GM10248 (cell line): ENCODE data around the gene SLC6A13.

ENCODE experiments used
- CTCF ChIA-PET: fragments of 300-600 bp; sonication (Branson Sonifier 250); formaldehyde crosslinking; extraction: SDS; loops from one replicate; lab custom pipeline; 2021; ENCODE audit warnings: antibody characterized with exemption; lab: Yijun Ruan, JAX
- POLR2A ChIA-PET: fragments of 350-650 bp; sonication (Branson Sonifier 250); formaldehyde crosslinking; extraction: SDS; loops from one replicate; lab custom pipeline; 2020; ENCODE audit warnings: antibody characterized with exemption; lab: Yijun Ruan, JAX
- DNase-seq: peaks from one replicate; pipeline ENCODE4 v3.0.0; 2012; ENCODE audit errors: extremely low spot score
- TF ChIP-seq, protein P1 (sequence below): IDR thresholded peaks from 2 replicates; pipeline ENCODE4 v1.5.1; 2012; ENCODE audit warnings: mild to moderate bottlenecking, low read depth; ENCODE audit errors: extremely low read depth, missing control alignments, control extremely low read depth

The SLC6A13 gene

GRCh38 chr12:293199-293598, 30.6 kb upstream of the SLC6A13 start:
- POLR2A ChIA-PET = no interaction called here
- TF ChIP-seq, protein P1, sequence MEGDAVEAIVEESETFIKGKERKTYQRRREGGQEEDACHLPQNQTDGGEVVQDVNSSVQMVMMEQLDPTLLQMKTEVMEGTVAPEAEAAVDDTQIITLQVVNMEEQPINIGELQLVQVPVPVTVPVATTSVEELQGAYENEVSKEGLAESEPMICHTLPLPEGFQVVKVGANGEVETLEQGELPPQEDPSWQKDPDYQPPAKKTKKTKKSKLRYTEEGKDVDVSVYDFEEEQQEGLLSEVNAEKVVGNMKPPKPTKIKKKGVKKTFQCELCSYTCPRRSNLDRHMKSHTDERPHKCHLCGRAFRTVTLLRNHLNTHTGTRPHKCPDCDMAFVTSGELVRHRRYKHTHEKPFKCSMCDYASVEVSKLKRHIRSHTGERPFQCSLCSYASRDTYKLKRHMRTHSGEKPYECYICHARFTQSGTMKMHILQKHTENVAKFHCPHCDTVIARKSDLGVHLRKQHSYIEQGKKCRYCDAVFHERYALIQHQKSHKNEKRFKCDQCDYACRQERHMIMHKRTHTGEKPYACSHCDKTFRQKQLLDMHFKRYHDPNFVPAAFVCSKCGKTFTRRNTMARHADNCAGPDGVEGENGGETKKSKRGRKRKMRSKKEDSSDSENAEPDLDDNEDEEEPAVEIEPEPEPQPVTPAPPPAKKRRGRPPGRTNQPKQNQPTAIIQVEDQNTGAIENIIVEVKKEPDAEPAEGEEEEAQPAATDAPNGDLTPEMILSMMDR = no peak
- DNase-seq = no peak
- CTCF ChIA-PET = interaction anchor here (1.9 kb wide), 1 partner anchor 23 kb away, joined by 5 read pairs; no protein-coding TSS in a partner anchor

- ChIA-PET POLR2A (no interaction called here), CTCF (interaction anchor here (1.2 to 1.7 kb wide), 2 partner anchors 20 to 67 kb away, joined by 3 read pairs; no protein-coding TSS in a partner anchor)
- no peak for DNase-seq
- TF ChIP-seq, protein P1 = no peak
Observed at GRCh38 chr12:292186-292585, 29.6 kb upstream of the SLC6A13 start.

GRCh38 chr12:291153-291723, 28.6 kb upstream of the SLC6A13 start:
- CTCF ChIA-PET = interaction anchor here (0.6 to 1.7 kb wide), 2 partner anchors 10 to 19 kb away, joined by 3 read pairs; no protein-coding TSS in a partner anchor
- POLR2A ChIA-PET = no interaction called here
- no peak for DNase-seq
- TF ChIP-seq, protein P1 = no peak

- TF ChIP-seq, protein P1 = no peak
- DNase-seq = no peak
- CTCF ChIA-PET = interaction anchor here (1.1 kb wide), 1 partner anchor 13 kb away, joined by 3 read pairs; no protein-coding TSS in a partner anchor
- POLR2A ChIA-PET = no interaction called here
Observed at GRCh38 chr12:288687-289086, 26.1 kb upstream of the SLC6A13 start.

- DNase-seq = no peak
- POLR2A ChIA-PET = no interaction called here
- CTCF ChIA-PET = interaction anchor here (1.1 to 2.1 kb wide), 4 partner anchors 10 to 30 kb away, joined by 3 to 5 read pairs (median 4); no protein-coding TSS in a partner anchor
- TF ChIP-seq, protein P1 = no peak
Observed at GRCh38 chr12:286531-287300, 24.1 kb upstream of the SLC6A13 start.

DNA sequence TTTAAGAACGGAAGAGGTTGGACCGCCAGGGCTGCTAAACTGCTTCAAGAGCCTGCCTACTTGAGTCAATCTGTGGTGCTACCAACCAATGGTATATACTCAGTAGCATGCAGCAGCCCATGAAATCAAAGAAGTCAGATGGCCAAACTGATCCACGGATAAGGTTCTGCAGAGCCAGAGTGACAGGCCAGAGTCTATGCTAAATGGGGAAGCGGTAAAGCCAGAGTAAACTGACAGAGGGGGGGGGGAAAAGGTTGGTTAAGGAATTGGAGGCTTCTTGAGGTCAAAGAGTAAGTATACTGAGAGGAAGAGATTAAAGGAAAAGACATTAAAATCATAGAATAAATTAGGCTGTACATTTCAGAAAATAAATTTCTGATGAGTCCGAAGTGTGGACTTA, 15.4 kb upstream of the SLC6A13 start:
- DNase-seq = no peak
- ChIA-PET POLR2A (no interaction called here), CTCF (interaction anchor here (1.8 kb wide), 1 partner anchor 10 kb away, joined by 6 read pairs; no protein-coding TSS in a partner anchor)
- TF ChIP-seq, protein P1 = no peak
